ENCODE measurements around the gene PCGF3. TPM values are rescaled to one million over a fixed set of nuclear protein-coding genes. Genes with fewer than 3 reads are reported as not detected.
"Not testable (repeated sequence)": the region's sequence is repeated elsewhere in the genome, so short reads cannot be mapped to it uniquely, and the experiment has no call there.

Gene PCGF3
- total and polyA plus RNA-seq, 4 donors: 11.0 to 23.3 (median 14.3) TPM

DNA sequence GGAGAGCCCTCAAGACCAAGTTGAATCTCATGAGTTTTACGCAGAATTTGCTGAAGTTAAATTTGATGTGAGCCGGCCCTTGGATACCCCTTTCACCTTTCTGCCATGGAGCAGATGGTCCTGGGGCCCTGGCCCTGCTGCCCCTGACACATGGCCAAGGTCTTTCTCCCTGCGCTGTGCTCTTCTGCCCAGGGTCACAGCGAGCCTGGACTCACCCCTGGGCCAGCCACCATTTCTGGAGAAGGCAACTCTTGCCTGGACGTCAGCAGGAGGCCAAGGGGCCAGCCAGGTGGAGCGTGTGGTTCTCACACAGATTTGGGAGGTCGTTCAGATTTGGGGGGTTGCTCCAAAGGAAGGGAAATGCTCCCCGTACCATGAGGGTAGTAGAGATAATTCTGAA is 30.0 kb downstream of the PCGF3 start:
- Histone ChIP-seq H3K27me3 (ENCODE audit: control insufficient read depth in 4 of 4, insufficient read depth in 4 of 4, low read length in 3 of 4) (no peaks in the 10 kb centered on the region), H3K4me1 (ENCODE audit: control insufficient read depth in 4 of 4, insufficient read depth in 4 of 4, low read length in 3 of 4) (no peaks in the 10 kb centered on the region), H3K9ac (ENCODE audit: low read depth in 1 of 2, low read length in 2 of 2) (no peak overlapping the region), H3K9me3 (ENCODE audit: control insufficient read depth in 4 of 4, low read length in 3 of 4) (no peaks in the 10 kb centered on the region), H3K36me3 (ENCODE audit: control insufficient read depth in 4 of 4, insufficient read depth in 3 of 4, low read depth in 1 of 4, low read length in 3 of 4) (peaks cover 29 to 73% (median 42%) of the 10 kb centered on the region in 4 donors), H3K27ac (ENCODE audit: low read depth in 1 of 2, low read length in 2 of 2) (no peak overlapping the region), H3K4me3 (ENCODE audit: low read depth in 1 of 3, low read length in 3 of 3) (no peak overlapping the region)
- TF ChIP-seq RAD21 (IDR thresholded peaks at IDR 0.05) (no peak), FOXA1 (IDR thresholded peaks at IDR 0.05) (no peak), CTCF (IDR thresholded peaks at IDR 0.05; ENCODE audit: low read depth, low read length, missing input control) (no peak), YY1 (IDR thresholded peaks at IDR 0.05) (no peak)
- DNase-seq (ENCODE audit: low spot score): no peak
- 97% methylated on average over 8 of the region's 8 CpGs for WGBS

GRCh38 chr4:736561-736960 is 30.9 kb downstream of the PCGF3 start:
- not testable (repeated sequence) for DNase-seq (ENCODE audit: low spot score); H3K4me1 ChIP-seq (ENCODE audit: control insufficient read depth in 4 of 4, insufficient read depth in 4 of 4, low read length in 3 of 4); H3K27me3 ChIP-seq (ENCODE audit: control insufficient read depth in 4 of 4, insufficient read depth in 4 of 4, low read length in 3 of 4); H3K9ac ChIP-seq (ENCODE audit: low read depth in 1 of 2, low read length in 2 of 2); H3K4me3 ChIP-seq (ENCODE audit: low read depth in 1 of 3, low read length in 3 of 3); H3K9me3 ChIP-seq (ENCODE audit: control insufficient read depth in 4 of 4, low read length in 3 of 4); H3K27ac ChIP-seq (ENCODE audit: low read depth in 1 of 2, low read length in 2 of 2)
- 98% methylated on average over 33 of the region's 34 CpGs for WGBS
- peaks cover 28 to 69% (median 46%) of the 10 kb centered on the region in 4 donors for H3K36me3 ChIP-seq (ENCODE audit: control insufficient read depth in 4 of 4, insufficient read depth in 3 of 4, low read depth in 1 of 4, low read length in 3 of 4)

DNA sequence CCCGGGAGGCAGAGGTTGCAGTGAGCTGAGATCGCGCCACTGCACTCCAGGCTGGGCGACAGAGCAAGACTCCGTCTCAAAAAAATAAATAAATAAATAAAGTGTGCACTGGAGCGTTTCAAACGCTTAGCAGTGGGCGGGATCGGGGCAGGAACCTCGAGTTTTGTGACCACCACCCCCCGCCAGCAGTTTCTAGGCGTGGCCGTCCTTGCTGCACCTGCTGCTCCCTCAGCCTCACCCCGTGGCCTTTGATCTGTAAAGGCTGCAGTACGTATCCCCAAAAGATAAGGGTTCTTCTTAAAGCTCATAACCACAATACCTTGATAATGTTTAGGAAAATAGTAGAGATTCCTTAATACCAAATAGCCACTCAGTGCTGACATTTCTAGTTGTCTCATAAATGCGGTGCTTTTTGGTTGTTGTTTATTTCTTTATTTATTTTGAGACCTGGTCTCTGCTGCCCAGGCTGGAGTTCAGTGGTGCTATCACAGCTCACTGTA is 33.2 kb downstream of the PCGF3 start:
- no peaks in the 10 kb centered on the region for H3K9me3 ChIP-seq (ENCODE audit: control insufficient read depth in 4 of 4, low read length in 3 of 4)
- no peak overlapping the region for H3K9ac ChIP-seq (ENCODE audit: low read depth in 1 of 2, low read length in 2 of 2)
- TF ChIP-seq EGR1 (IDR thresholded peaks at IDR 0.05; ENCODE audit: low read depth in 2 of 2): no peak
- TF ChIP-seq GABPA (IDR thresholded peaks at IDR 0.05 in 1 of 2, conservative IDR thresholded peaks at IDR 0.05 in 1 of 2): no peak
- no peak for TF ChIP-seq ZBTB33 (IDR thresholded peaks at IDR 0.05)
- TF ChIP-seq TAF1 (conservative IDR thresholded peaks at IDR 0.05): no peak
- no peak for TF ChIP-seq RXRA (IDR thresholded peaks at IDR 0.05)
- no peak for TF ChIP-seq CTCF (IDR thresholded peaks at IDR 0.05; ENCODE audit: low read depth, low read length, missing input control)
- TF ChIP-seq, protein P1, sequence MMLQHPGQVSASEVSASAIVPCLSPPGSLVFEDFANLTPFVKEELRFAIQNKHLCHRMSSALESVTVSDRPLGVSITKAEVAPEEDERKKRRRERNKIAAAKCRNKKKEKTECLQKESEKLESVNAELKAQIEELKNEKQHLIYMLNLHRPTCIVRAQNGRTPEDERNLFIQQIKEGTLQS (IDR thresholded peaks at IDR 0.05): no peak
- TF ChIP-seq HNF4A (conservative IDR thresholded peaks at IDR 0.05): no peak
- no peak for TF ChIP-seq RAD21 (IDR thresholded peaks at IDR 0.05)
- TF ChIP-seq, protein P2, sequence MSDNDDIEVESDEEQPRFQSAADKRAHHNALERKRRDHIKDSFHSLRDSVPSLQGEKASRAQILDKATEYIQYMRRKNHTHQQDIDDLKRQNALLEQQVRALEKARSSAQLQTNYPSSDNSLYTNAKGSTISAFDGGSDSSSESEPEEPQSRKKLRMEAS (IDR thresholded peaks at IDR 0.05): no peak
- no peak for TF ChIP-seq REST (IDR thresholded peaks at IDR 0.05)
- no peak for TF ChIP-seq NR2F2 (IDR thresholded peaks at IDR 0.05)
- no peak for TF ChIP-seq FOXA1 (IDR thresholded peaks at IDR 0.05)
- no peak for TF ChIP-seq HNF4G (IDR thresholded peaks at IDR 0.05)
- TF ChIP-seq SP1 (IDR thresholded peaks at IDR 0.05): no peak
- no peak for TF ChIP-seq YY1 (IDR thresholded peaks at IDR 0.05)
- no peak for TF ChIP-seq FOXA2 (IDR thresholded peaks at IDR 0.05)
- TF ChIP-seq JUND (IDR thresholded peaks at IDR 0.05): no peak
- H3K4me1 ChIP-seq (ENCODE audit: control insufficient read depth in 4 of 4, insufficient read depth in 4 of 4, low read length in 3 of 4): no peaks in the 10 kb centered on the region
- H3K36me3 ChIP-seq (ENCODE audit: control insufficient read depth in 4 of 4, insufficient read depth in 3 of 4, low read depth in 1 of 4, low read length in 3 of 4): peaks cover 23 to 53% (median 36%) of the 10 kb centered on the region in 4 donors
- no peak for DNase-seq (ENCODE audit: low spot score)
- no peak overlapping the region for H3K27ac ChIP-seq (ENCODE audit: low read depth in 1 of 2, low read length in 2 of 2)
- H3K27me3 ChIP-seq (ENCODE audit: control insufficient read depth in 4 of 4, insufficient read depth in 4 of 4, low read length in 3 of 4): no peaks in the 10 kb centered on the region
- 85% methylated on average over 16 of the region's 16 CpGs for WGBS
- no peak overlapping the region for H3K4me3 ChIP-seq (ENCODE audit: low read depth in 1 of 3, low read length in 3 of 3)
